Measurements from ENCODE around the gene FCMR. TPM values are rescaled to one million over a fixed set of nuclear protein-coding genes. Genes with fewer than 3 reads are reported as not detected.

Gene FCMR
- total and polyA plus RNA-seq, 9 of the 15 experiments (the other 6 are each of a cell fraction or from before 2014, with no cell fraction given), result 0.11 to 0.82 (median 0.20) TPM; not detected in 5

DNA sequence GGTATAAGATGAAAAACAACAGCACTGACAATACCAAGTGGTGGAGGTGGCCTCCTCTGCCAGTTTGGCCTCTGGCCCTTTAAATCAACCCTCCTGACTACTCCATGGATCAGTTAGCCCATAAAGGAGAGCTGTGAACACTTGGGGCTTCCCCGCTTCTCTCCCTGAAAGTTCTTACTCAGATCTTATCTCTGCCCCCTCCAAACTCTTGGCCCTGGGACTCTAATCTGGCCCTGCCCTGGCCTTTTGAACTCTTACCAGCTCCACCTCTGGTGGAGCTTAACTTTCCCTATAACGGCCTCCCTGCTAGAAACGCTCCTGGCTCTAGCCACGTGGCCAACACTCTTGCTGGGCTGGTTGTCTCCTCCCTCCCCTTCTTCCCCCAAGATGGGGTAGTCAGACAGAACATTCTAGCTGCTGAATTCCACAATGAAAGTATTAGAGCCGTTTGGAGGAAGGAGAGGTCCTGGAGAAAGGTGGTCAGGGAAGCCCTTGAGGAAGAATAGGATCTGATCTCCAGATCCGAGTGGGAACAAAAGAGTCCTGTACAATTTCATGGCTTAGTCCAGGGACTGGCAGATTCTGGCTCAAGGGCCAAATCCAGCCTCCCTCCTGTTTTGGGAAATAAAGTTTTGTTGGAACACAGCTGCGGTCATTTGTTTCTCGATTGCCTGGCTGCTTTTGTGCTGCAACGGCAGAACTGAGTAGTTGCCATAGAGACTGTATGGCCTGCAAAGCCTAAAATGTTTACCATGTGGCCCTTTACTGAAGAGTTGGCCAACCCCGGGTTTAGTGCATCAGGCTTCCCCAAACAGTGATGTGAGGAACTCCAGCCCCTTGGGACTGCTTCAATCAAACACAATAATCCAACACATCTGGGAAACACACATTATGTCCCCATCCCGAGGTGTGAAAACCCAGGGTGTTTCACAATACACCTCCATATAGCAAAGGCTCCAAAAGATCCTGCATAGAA lies 34.0 kb upstream of the FCMR start (continued):
- TF ChIP-seq, protein P1, sequence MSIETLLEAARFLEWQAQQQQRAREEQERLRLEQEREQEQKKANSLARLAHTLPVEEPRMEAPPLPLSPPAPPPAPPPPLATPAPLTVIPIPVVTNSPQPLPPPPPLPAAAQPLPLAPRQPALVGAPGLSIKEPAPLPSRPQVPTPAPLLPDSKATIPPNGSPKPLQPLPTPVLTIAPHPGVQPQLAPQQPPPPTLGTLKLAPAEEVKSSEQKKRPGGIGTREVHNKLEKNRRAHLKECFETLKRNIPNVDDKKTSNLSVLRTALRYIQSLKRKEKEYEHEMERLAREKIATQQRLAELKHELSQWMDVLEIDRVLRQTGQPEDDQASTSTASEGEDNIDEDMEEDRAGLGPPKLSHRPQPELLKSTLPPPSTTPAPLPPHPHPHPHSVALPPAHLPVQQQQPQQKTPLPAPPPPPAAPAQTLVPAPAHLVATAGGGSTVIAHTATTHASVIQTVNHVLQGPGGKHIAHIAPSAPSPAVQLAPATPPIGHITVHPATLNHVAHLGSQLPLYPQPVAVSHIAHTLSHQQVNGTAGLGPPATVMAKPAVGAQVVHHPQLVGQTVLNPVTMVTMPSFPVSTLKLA (conservative IDR thresholded peaks at IDR 0.05), result peak; percentile 41 to 67
- no peak for TF ChIP-seq NUFIP1 (IDR thresholded peaks at IDR 0.05; ENCODE audit: partially characterized antibody)
- TF ChIP-seq, protein P2, sequence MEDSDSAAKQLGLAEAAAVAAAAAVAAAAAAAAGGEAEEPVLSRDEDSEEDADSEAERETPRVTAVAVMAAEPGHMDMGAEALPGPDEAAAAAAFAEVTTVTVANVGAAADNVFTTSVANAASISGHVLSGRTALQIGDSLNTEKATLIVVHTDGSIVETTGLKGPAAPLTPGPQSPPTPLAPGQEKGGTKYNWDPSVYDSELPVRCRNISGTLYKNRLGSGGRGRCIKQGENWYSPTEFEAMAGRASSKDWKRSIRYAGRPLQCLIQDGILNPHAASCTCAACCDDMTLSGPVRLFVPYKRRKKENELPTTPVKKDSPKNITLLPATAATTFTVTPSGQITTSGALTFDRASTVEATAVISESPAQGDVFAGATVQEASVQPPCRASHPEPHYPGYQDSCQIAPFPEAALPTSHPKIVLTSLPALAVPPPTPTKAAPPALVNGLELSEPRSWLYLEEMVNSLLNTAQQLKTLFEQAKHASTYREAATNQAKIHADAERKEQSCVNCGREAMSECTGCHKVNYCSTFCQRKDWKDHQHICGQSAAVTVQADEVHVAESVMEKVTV (CRISPR knock-in tag; IDR thresholded peaks at IDR 0.05), result no peak
- TF ChIP-seq ZNF316 (IDR thresholded peaks at IDR 0.05), result no peak
- TF ChIP-seq PYGO2 (tag; IDR thresholded peaks at IDR 0.05), result no peak
- no peak for TF ChIP-seq TRIM28 (IDR thresholded peaks at IDR 0.05)
- TF ChIP-seq SMARCA4 (IDR thresholded peaks at IDR 0.05), result no peak
- TF ChIP-seq ZNF57 (CRISPR knock-in tag; IDR thresholded peaks at IDR 0.05), result no peak
- no peak for TF ChIP-seq ZNF224 (CRISPR knock-in tag; IDR thresholded peaks at IDR 0.05)
- TF ChIP-seq ZNF444 (CRISPR knock-in tag; IDR thresholded peaks at IDR 0.05), result no peak
- 0 out of 2 replicates have a peak, but pooled peaks have one; percentile 41 for TF ChIP-seq ELF4 (CRISPR knock-in tag; IDR thresholded peaks at IDR 0.05)
- TF ChIP-seq THRAP3 (IDR thresholded peaks at IDR 0.05; ENCODE audit: borderline replicate concordance), result no peak
- TF ChIP-seq, protein P3, sequence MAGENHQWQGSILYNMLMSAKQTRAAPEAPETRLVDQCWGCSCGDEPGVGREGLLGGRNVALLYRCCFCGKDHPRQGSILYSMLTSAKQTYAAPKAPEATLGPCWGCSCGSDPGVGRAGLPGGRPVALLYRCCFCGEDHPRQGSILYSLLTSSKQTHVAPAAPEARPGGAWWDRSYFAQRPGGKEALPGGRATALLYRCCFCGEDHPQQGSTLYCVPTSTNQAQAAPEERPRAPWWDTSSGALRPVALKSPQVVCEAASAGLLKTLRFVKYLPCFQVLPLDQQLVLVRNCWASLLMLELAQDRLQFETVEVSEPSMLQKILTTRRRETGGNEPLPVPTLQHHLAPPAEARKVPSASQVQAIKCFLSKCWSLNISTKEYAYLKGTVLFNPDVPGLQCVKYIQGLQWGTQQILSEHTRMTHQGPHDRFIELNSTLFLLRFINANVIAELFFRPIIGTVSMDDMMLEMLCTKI (IDR thresholded peaks at IDR 0.05; ENCODE audit: partially characterized antibody), result no peak
- TF ChIP-seq, protein P4, sequence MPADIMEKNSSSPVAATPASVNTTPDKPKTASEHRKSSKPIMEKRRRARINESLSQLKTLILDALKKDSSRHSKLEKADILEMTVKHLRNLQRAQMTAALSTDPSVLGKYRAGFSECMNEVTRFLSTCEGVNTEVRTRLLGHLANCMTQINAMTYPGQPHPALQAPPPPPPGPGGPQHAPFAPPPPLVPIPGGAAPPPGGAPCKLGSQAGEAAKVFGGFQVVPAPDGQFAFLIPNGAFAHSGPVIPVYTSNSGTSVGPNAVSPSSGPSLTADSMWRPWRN (IDR thresholded peaks at IDR 0.05; ENCODE audit: low read depth), result 0 out of 2 replicates have a peak, but pooled peaks have one; percentile 26
- TF ChIP-seq ELF2 (CRISPR knock-in tag; IDR thresholded peaks at IDR 0.05), result 0 out of 2 replicates have a peak, but pooled peaks have one; percentile 43
- TF ChIP-seq HCFC1 (IDR thresholded peaks at IDR 0.05; ENCODE audit: low read depth, low read length), result no peak
- TF ChIP-seq, protein P5, sequence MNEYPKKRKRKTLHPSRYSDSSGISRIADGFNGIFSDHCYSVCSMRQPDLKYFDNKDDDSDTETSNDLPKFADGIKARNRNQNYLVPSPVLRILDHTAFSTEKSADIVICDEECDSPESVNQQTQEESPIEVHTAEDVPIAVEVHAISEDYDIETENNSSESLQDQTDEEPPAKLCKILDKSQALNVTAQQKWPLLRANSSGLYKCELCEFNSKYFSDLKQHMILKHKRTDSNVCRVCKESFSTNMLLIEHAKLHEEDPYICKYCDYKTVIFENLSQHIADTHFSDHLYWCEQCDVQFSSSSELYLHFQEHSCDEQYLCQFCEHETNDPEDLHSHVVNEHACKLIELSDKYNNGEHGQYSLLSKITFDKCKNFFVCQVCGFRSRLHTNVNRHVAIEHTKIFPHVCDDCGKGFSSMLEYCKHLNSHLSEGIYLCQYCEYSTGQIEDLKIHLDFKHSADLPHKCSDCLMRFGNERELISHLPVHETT (CRISPR knock-in tag; conservative IDR thresholded peaks at IDR 0.05 in 1 of 2, IDR thresholded peaks at IDR 0.05 in 1 of 2), result peak in 1 of 2 experiments; percentile 69; a peak in 2 of 4 replicates
- peak in 1 of 2 experiments; percentile 88; a peak in 2 of 4 replicates for TF ChIP-seq RCOR1 (IDR thresholded peaks at IDR 0.05; ENCODE audit: borderline replicate concordance in 1 of 2, low read depth in 2 of 2, low read length in 2 of 2)
- no peak for TF ChIP-seq NR2C1 (IDR thresholded peaks at IDR 0.05)
- no peak for TF ChIP-seq NR2C1 (tag; IDR thresholded peaks at IDR 0.05)

Data from K562 (cell line).